Gastroesophageal sphincter (tissue), 4 donors: Measurements from ENCODE around the gene IFIT5. TPM values are rescaled to one million over a fixed set of nuclear protein-coding genes. Genes with fewer than 3 reads are reported as not detected.
"Not testable (repeated sequence)": the region's sequence is repeated elsewhere in the genome, so short reads cannot be mapped to it uniquely, and the experiment has no call there.

Experiments
- ATAC-seq: fragments of 150-250 bp; one replicate; pipeline ENCODE4 v1.9.1; 2016; ENCODE audit warnings: mild to moderate bottlenecking, moderate library complexity
- H3K27ac ChIP-seq, 4 donors: fragments of 200-600 bp; sonication (generic) in 3 of 4; 1 replicate in 3 of 4; 2 replicates in 1 of 4; pipeline ENCODE4 v1.5.1; 2016 to 2019
- H3K27me3 ChIP-seq: fragments of 200-600 bp; sonication (generic); one replicate; pipeline ENCODE4 v1.5.1; 2019
- H3K36me3 ChIP-seq, 2 donors: fragments of 200-600 bp; sonication (generic); one replicate each; pipeline ENCODE4 v1.5.1; 2019; ENCODE audit warnings: control low read depth in 1 of 2
- H3K4me1 ChIP-seq, 3 donors: fragments of 200-600 bp; sonication (generic); 1 replicate in 2 of 3; 2 replicates in 1 of 3; pipeline ENCODE4 v1.5.1; 2016 to 2019; ENCODE audit warnings: control low read depth in 2 of 3
- H3K4me3 ChIP-seq, 2 donors: fragments of 200-600 bp; sonication (generic); one replicate each; pipeline ENCODE4 v1.5.1; 2019; ENCODE audit warnings: mild to moderate bottlenecking in 1 of 2, moderate library complexity in 1 of 2
- H3K9me3 ChIP-seq, 3 donors: fragments of 200-600 bp; sonication (generic); one replicate each; pipeline ENCODE4 v1.5.1; 2017 to 2019; ENCODE audit warnings: control low read depth in 2 of 3
- CTCF ChIP-seq, 4 experiments: fragments of 200-600 bp in 2 of 4; fragments of 450-650 bp in 2 of 4; sonication (generic) in 1 of 4; IDR thresholded peaks; one replicate each; pipeline ENCODE4 v1.5.1; 2017 to 2019; ENCODE audit warnings: antibody characterized with exemption in 4 of 4, mild to moderate bottlenecking in 2 of 4, moderate library complexity in 2 of 4
- EP300 ChIP-seq: sonication (generic); formaldehyde crosslinking; IDR thresholded peaks from one replicate; pipeline ENCODE4 v1.6.1; 2017; ENCODE audit warnings: antibody characterized with exemption, mild to moderate bottlenecking
- POLR2A ChIP-seq, 2 donors: fragments of 450-650 bp; IDR thresholded peaks; one replicate each; pipeline ENCODE4 v1.6.1; 2017; ENCODE audit warnings: antibody characterized with exemption in 2 of 2, mild to moderate bottlenecking in 2 of 2, moderate library complexity in 1 of 2
- POLR2AphosphoS5 ChIP-seq: sonication (generic); formaldehyde crosslinking; IDR thresholded peaks from one replicate; pipeline ENCODE4 v1.6.1; 2017; ENCODE audit warnings: antibody characterized with exemption
- WGBS, 2 donors: methylation state at CpG; one replicate each; pipeline ENCODE4 v1.1.5; 2018; ENCODE audit warnings: low coverage in 1 of 2; 5-methylcytosine and 5-hydroxymethylcytosine counted together
- total RNA-seq, 4 donors: library from RNA; depleted of rRNA; stranded (reverse); fragments of >200 nt; gene quantifications; one replicate each; pipeline ENCODE4 v1.1.0, GENCODE V29; 2016

Gene IFIT5
- total RNA-seq, 4 donors from 2014 or later, result 14.9 to 30.0 (median 27.3) TPM

GRCh38 chr10:89438525-89438924 is 24.2 kb downstream of the IFIT5 start:
- Histone ChIP-seq H3K27me3 (no peaks in the 10 kb centered on the region), H3K4me1 (no peaks in the 10 kb centered on the region), H3K27ac (no peak overlapping the region), H3K4me3 (no peak overlapping the region), H3K36me3 (no peaks in the 10 kb centered on the region), H3K9me3 (no peaks in the 10 kb centered on the region)
- WGBS, 2 donors, result 81 to 100% methylated on average over 3 of the region's 4 CpGs
- no peak for TF ChIP-seq EP300
- no peak for TF ChIP-seq CTCF (IDR thresholded peaks at IDR 0.05)
- TF ChIP-seq POLR2A (IDR thresholded peaks at IDR 0.05), result no peak
- no peak for TF ChIP-seq POLR2AphosphoS5
- ATAC-seq, result no peak

GRCh38 chr10:89440226-89441009 is 26.1 kb downstream of the IFIT5 start:
- no peak overlapping the region for H3K27ac ChIP-seq
- TF ChIP-seq POLR2A (IDR thresholded peaks at IDR 0.05), result no peak
- no peak for TF ChIP-seq POLR2AphosphoS5
- no peak for TF ChIP-seq CTCF (IDR thresholded peaks at IDR 0.05)
- TF ChIP-seq EP300, result no peak
- H3K4me1 ChIP-seq, result no peaks in the 10 kb centered on the region
- H3K4me3 ChIP-seq, result no peak overlapping the region
- no peaks in the 10 kb centered on the region for H3K27me3 ChIP-seq
- H3K36me3 ChIP-seq, result no peaks in the 10 kb centered on the region
- WGBS, 2 donors, result 73 to 92% methylated on average over 4 of the region's 4 CpGs
- ATAC-seq, result no peak
- H3K9me3 ChIP-seq, result peaks cover 0 to 8% (median 0%) of the 10 kb centered on the region in 3 donors

- no peak for ATAC-seq
- H3K9me3 ChIP-seq, result peaks cover 0 to 8% (median 0%) of the 10 kb centered on the region in 3 donors
These were observed 27.9 kb downstream of the IFIT5 start for GRCh38 chr10:89442289-89442688.

GRCh38 chr10:89444819-89445218 is 30.5 kb downstream of the IFIT5 start:
- not testable (repeated sequence) for H3K36me3 ChIP-seq, ATAC-seq, H3K4me1 ChIP-seq, H3K4me3 ChIP-seq, H3K27me3 ChIP-seq, H3K27ac ChIP-seq, H3K9me3 ChIP-seq
- WGBS, 2 donors, result no CpG with 5 or more reads among the region's 7 CpGs

More at GRCh38 chr10:89442289-89442688, 27.9 kb downstream of the IFIT5 start:
- 80 to 100% methylated on average over 1 of the region's 1 CpG for WGBS, 2 donors
- Histone ChIP-seq H3K4me1 (no peaks in the 10 kb centered on the region), H3K27ac (no peak overlapping the region), H3K4me3 (no peak overlapping the region), H3K36me3 (no peaks in the 10 kb centered on the region), H3K27me3 (no peaks in the 10 kb centered on the region)
- TF ChIP-seq CTCF (IDR thresholded peaks at IDR 0.05), result no peak
- no peak for TF ChIP-seq POLR2AphosphoS5
- TF ChIP-seq EP300, result no peak
- no peak for TF ChIP-seq POLR2A (IDR thresholded peaks at IDR 0.05)

GRCh38 chr10:89450901-89451300 is 36.5 kb downstream of the IFIT5 start:
- TF ChIP-seq POLR2A (IDR thresholded peaks at IDR 0.05) (no peak), POLR2AphosphoS5 (no peak), CTCF (IDR thresholded peaks at IDR 0.05) (no peak), EP300 (no peak)
- Histone ChIP-seq H3K27ac (no peak overlapping the region), H3K4me3 (no peak overlapping the region), H3K27me3 (no peaks in the 10 kb centered on the region), H3K9me3 (no peaks in the 10 kb centered on the region), H3K4me1 (no peaks in the 10 kb centered on the region), H3K36me3 (no peaks in the 10 kb centered on the region)
- WGBS, 2 donors, result 66 to 90% methylated on average over 2 of the region's 2 CpGs
- no peak for ATAC-seq
